H9 (cell line): ENCODE data around the gene BCAS4. TPM values are rescaled to one million over a fixed set of nuclear protein-coding genes. Genes with fewer than 3 reads are reported as not detected.

Experiments
- DNase-seq: peaks from one replicate; pipeline ENCODE4 v3.0.0-alpha.2; 2017
- H2AFZ ChIP-seq: one replicate; pipeline ENCODE4 v1.6.1; 2013; ENCODE audit warnings: mild to moderate bottlenecking, low read length, control low read depth, moderate library complexity
- H2AK5ac ChIP-seq: 2 replicates; pipeline ENCODE4 v1.6.1; 2013; ENCODE audit warnings: low read length, control low read depth, mixed read lengths; ENCODE audit not compliant: insufficient read length
- H2BK120ac ChIP-seq: one replicate; pipeline ENCODE4 v1.6.1; 2013; ENCODE audit warnings: low read depth, mild to moderate bottlenecking, low read length, control low read depth, inconsistent platforms; ENCODE audit not compliant: poor library complexity, severe bottlenecking
- H2BK12ac ChIP-seq: 2 replicates; pipeline ENCODE4 v1.6.1; 2013; ENCODE audit warnings: low read length, control low read depth, mixed read lengths, low read depth; ENCODE audit not compliant: insufficient read length
- H2BK15ac ChIP-seq: 2 replicates; pipeline ENCODE4 v1.6.1; 2013; ENCODE audit warnings: low read depth, low read length, control low read depth
- H2BK20ac ChIP-seq: one replicate; pipeline ENCODE4 v1.6.1; 2013; ENCODE audit warnings: low read depth, mild to moderate bottlenecking, low read length, control low read depth, inconsistent platforms; ENCODE audit not compliant: poor library complexity, severe bottlenecking
- H2BK5ac ChIP-seq: 2 replicates; pipeline ENCODE4 v1.6.1; 2013; ENCODE audit warnings: low read length, control low read depth, mixed read lengths; ENCODE audit not compliant: insufficient read length
- H3K14ac ChIP-seq: 2 replicates; pipeline ENCODE4 v1.6.1; 2013; ENCODE audit warnings: low read length, control low read depth; ENCODE audit not compliant: insufficient read depth
- H3K18ac ChIP-seq: 2 replicates; pipeline ENCODE4 v1.6.1; 2013; ENCODE audit warnings: low read depth, mild to moderate bottlenecking, mixed read lengths, low read length, control low read depth; ENCODE audit not compliant: insufficient read length
- H3K23ac ChIP-seq: 2 replicates; pipeline ENCODE4 v1.6.1; 2013; ENCODE audit warnings: low read length, control low read depth, mixed read lengths, low read depth; ENCODE audit not compliant: insufficient read length
- H3K23me2 ChIP-seq: 2 replicates; pipeline ENCODE4 v1.6.1; 2013; ENCODE audit warnings: low read depth, mild to moderate bottlenecking, mixed read lengths, low read length, control low read depth; ENCODE audit not compliant: insufficient read length, poor library complexity, severe bottlenecking
- H3K27ac ChIP-seq: 2 replicates; pipeline ENCODE4 v1.5.1; 2013; ENCODE audit warnings: low read length, control low read depth, mixed read lengths, low read depth; ENCODE audit not compliant: insufficient read length
- H3K27me3 ChIP-seq: 2 replicates; pipeline ENCODE4 v1.6.1; 2013; ENCODE audit warnings: low read length, control low read depth, inconsistent platforms; ENCODE audit not compliant: insufficient read depth
- H3K4ac ChIP-seq: 2 replicates; pipeline ENCODE4 v1.6.1; 2013; ENCODE audit warnings: low read depth, mild to moderate bottlenecking, control low read depth, inconsistent platforms, low read length, moderate library complexity
- H3K4me1 ChIP-seq: 2 replicates; pipeline ENCODE4 v1.6.1; 2013; ENCODE audit warnings: low read length, control low read depth, inconsistent platforms; ENCODE audit not compliant: insufficient read depth
- H3K4me2 ChIP-seq: 2 replicates; pipeline ENCODE4 v1.6.1; 2013; ENCODE audit warnings: low read length, control low read depth, mixed read lengths; ENCODE audit not compliant: insufficient read length, insufficient read depth
- H3K56ac ChIP-seq: 2 replicates; pipeline ENCODE4 v1.6.1; 2013; ENCODE audit warnings: low read depth, mild to moderate bottlenecking, mixed read lengths, low read length, control low read depth; ENCODE audit not compliant: insufficient read length
- H3K79me1 ChIP-seq: 2 replicates; pipeline ENCODE4 v1.6.1; 2013; ENCODE audit warnings: low read depth, mild to moderate bottlenecking, moderate library complexity, low read length, control low read depth, inconsistent platforms; ENCODE audit not compliant: insufficient read depth, poor library complexity, severe bottlenecking
- H3K79me2 ChIP-seq: 2 replicates; pipeline ENCODE4 v1.6.1; 2013; ENCODE audit warnings: low read length, control low read depth, inconsistent platforms; ENCODE audit not compliant: insufficient read depth
- H3K9ac ChIP-seq: 2 replicates; pipeline ENCODE4 v1.6.1; 2013; ENCODE audit warnings: low read length, control low read depth, mixed read lengths; ENCODE audit not compliant: insufficient read length; ENCODE audit errors: extremely low read depth
- H3K9me3 ChIP-seq: one replicate; pipeline ENCODE4 v1.6.1; 2013; ENCODE audit warnings: low read depth, low read length, inconsistent platforms; ENCODE audit not compliant: control insufficient read depth
- H3T11ph ChIP-seq: one replicate; pipeline ENCODE4 v1.6.1; 2013; ENCODE audit warnings: mild to moderate bottlenecking, low read length, control low read depth, inconsistent platforms
- H4K20me1 ChIP-seq: one replicate; pipeline ENCODE4 v1.6.1; 2013; ENCODE audit not compliant: control insufficient read depth, insufficient read length, insufficient read depth
- H4K5ac ChIP-seq: 2 replicates; pipeline ENCODE4 v1.6.1; 2013; ENCODE audit warnings: low read depth, mild to moderate bottlenecking, mixed read lengths, low read length, control low read depth; ENCODE audit not compliant: insufficient read length
- H4K8ac ChIP-seq: replicated peaks from 2 replicates; pipeline ENCODE4 v1.6.1; 2013; ENCODE audit warnings: low read length, control low read depth, mixed read lengths, low read depth; ENCODE audit not compliant: insufficient read length
- H4K91ac ChIP-seq: 2 replicates; pipeline ENCODE4 v1.6.1; 2013; ENCODE audit warnings: low read depth, mild to moderate bottlenecking, moderate library complexity, mixed read lengths, low read length, control low read depth; ENCODE audit not compliant: insufficient read length
- H3K27ac Mint-ChIP-seq, 3 experiments: 2 replicates in 2 of 3; 3 replicates in 1 of 3; pipeline ENCODE4 v1.8.0; 2020 to 2021; ENCODE audit warnings: mixed read lengths in 3 of 3, mild to moderate bottlenecking in 1 of 3, moderate library complexity in 1 of 3
- H3K27me3 Mint-ChIP-seq: 2 replicates; pipeline ENCODE4 v1.8.0; 2021; ENCODE audit warnings: low read depth, mild to moderate bottlenecking, moderate library complexity, mixed read lengths
- H3K36me3 Mint-ChIP-seq, 3 experiments: 2 replicates in 2 of 3; 3 replicates in 1 of 3; pipeline ENCODE4 v1.8.0; 2020 to 2021; ENCODE audit warnings: low read depth in 3 of 3, mixed read lengths in 3 of 3; ENCODE audit not compliant: insufficient read depth in 1 of 3
- H3K4me1 Mint-ChIP-seq, 2 experiments: 2 replicates each; pipeline ENCODE4 v1.8.0; 2020; ENCODE audit warnings: mixed read lengths in 2 of 2
- H3K4me3 Mint-ChIP-seq, 2 experiments: 2 replicates in 1 of 2; 3 replicates in 1 of 2; pipeline ENCODE4 v1.8.0; 2020 to 2021; ENCODE audit warnings: mild to moderate bottlenecking in 2 of 2, mixed read lengths in 2 of 2, moderate library complexity in 1 of 2
- H3K9me3 Mint-ChIP-seq, 2 experiments: 2 replicates in 1 of 2; 3 replicates in 1 of 2; pipeline ENCODE4 v1.8.0; 2020; ENCODE audit warnings: mild to moderate bottlenecking in 2 of 2, mixed read lengths in 2 of 2, moderate library complexity in 1 of 2
- WGBS: extraction: QIAGEN DNeasy Blood & Tissue Kit; methylation state at CpG from one replicate; pipeline ENCODE4 v1.1.7; 2013; ENCODE audit warnings: missing lambda C conversion rate, low lambda C conversion rate, mixed read lengths; ENCODE audit not compliant: insufficient read length; ENCODE audit errors: extremely low coverage; 5-methylcytosine and 5-hydroxymethylcytosine counted together
- total RNA-seq: library from RNA; stranded (reverse); gene quantifications from 2 replicates; pipeline ENCODE4 v1.2.1, GENCODE V29; 2021
- TF ChIP-seq, protein P1 (sequence below): fragments of 200-600 bp; sonication (generic); conservative IDR thresholded peaks from 3 replicates; pipeline ENCODE4 v1.8.0; 2021; ENCODE audit warnings: antibody characterized with exemption, mild to moderate bottlenecking

The BCAS4 gene
- total RNA-seq, 1 experiment from 2014 or later: 16.9 TPM

DNA sequence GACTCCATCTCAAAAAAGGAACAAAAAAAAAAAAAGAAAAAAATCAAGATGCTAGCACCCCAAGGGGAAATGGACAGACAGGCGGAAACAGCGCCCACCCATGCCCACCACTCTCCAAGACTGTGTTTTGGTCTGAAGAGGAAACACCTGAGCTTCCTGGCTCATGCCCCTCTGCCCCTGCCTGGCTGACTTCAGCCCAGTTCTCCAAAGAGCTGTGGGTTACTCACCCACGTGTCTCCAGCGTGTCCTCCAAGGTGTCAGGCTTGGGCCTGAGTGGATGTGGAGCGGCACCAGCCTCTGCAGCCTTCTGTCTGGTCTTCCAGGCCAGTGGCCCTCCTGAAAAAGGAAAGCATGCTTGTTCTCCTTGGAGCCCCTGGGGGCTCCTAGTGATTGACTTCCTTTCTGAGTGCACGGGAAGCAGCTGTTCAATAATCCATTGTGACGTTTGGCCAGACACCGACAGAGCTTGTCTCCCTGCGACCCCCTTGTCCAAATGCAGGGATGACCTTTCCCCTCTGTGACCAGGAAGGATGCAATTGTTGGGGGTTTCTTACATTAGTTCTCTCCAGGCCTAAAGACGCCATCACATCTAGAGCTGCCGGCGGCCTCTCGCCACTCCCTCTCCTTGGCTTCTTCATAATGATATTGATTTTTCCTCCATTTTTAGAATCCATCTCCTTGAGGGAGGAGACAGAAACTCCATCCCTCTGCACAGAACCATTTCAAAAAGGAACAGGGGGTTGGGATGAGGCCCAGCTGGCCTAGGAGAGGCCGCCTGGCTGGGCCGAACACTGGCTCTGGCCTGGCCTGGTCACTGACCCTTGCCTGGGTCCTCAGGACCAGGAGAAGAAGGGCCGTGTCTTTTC, 77.9 kb downstream of the BCAS4 start:
- H3K4me1 ChIP-seq: peaks cover 2% of the 10 kb centered on the region; the same call in 1 of the 2 replicates
- H2BK5ac ChIP-seq: no peak overlapping the region
- H3K27ac ChIP-seq: no peak overlapping the region
- Mint-ChIP-seq H3K27me3 (no peaks in the 10 kb centered on the region; the same call in 1 of the 2 replicates), H3K27ac (peak overlapping the region in 2 of 3 experiments; percentile 36 to 93; a peak in 4 of 7 replicates), H3K4me3 (no peak overlapping the region), H3K9me3 (no peaks in the 10 kb centered on the region; a peak in 1 of 5 replicates), H3K4me1 (peaks cover 44 to 55% of the 10 kb centered on the region in 2 experiments), H3K36me3 (peaks cover 13 to 31% (median 15%) of the 10 kb centered on the region in 3 experiments)
- no peaks in the 10 kb centered on the region for H3K9me3 ChIP-seq
- no peak overlapping the region for H3K23ac ChIP-seq
- no peak overlapping the region for H3K4ac ChIP-seq
- H3K79me2 ChIP-seq: no peaks in the 10 kb centered on the region
- H4K5ac ChIP-seq: no peak overlapping the region
- H3K79me1 ChIP-seq: no peaks in the 10 kb centered on the region
- peaks cover 3% of the 10 kb centered on the region for H3K23me2 ChIP-seq
- no peak overlapping the region for H2BK12ac ChIP-seq
- no peak for DNase-seq
- no peak overlapping the region for H3K14ac ChIP-seq
- no peak overlapping the region for H3T11ph ChIP-seq
- H2BK20ac ChIP-seq: no peak overlapping the region
- no peak overlapping the region for H4K91ac ChIP-seq
- no peak overlapping the region for H2BK120ac ChIP-seq
- no peak overlapping the region for H2AK5ac ChIP-seq
- H4K8ac ChIP-seq: no peak overlapping the region
- no peak overlapping the region for H3K18ac ChIP-seq
- H3K9ac ChIP-seq: no peak overlapping the region
- H3K27me3 ChIP-seq: no peaks in the 10 kb centered on the region
- WGBS: no CpG with 5 or more reads among the region's 16 CpGs
- TF ChIP-seq, protein P1, sequence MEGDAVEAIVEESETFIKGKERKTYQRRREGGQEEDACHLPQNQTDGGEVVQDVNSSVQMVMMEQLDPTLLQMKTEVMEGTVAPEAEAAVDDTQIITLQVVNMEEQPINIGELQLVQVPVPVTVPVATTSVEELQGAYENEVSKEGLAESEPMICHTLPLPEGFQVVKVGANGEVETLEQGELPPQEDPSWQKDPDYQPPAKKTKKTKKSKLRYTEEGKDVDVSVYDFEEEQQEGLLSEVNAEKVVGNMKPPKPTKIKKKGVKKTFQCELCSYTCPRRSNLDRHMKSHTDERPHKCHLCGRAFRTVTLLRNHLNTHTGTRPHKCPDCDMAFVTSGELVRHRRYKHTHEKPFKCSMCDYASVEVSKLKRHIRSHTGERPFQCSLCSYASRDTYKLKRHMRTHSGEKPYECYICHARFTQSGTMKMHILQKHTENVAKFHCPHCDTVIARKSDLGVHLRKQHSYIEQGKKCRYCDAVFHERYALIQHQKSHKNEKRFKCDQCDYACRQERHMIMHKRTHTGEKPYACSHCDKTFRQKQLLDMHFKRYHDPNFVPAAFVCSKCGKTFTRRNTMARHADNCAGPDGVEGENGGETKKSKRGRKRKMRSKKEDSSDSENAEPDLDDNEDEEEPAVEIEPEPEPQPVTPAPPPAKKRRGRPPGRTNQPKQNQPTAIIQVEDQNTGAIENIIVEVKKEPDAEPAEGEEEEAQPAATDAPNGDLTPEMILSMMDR: no peak
- no peak overlapping the region for H3K4me2 ChIP-seq
- H2BK15ac ChIP-seq: no peak overlapping the region
- no peak overlapping the region for H2AFZ ChIP-seq
- H3K56ac ChIP-seq: no peak overlapping the region
- no peaks in the 10 kb centered on the region for H4K20me1 ChIP-seq
